Erythroblast (primary cell): Measurements from ENCODE around the gene TUFT1.
"Not testable (repeated sequence)": the region's sequence is repeated elsewhere in the genome, so short reads cannot be mapped to it uniquely, and the experiment has no call there.

Source experiments
- GATA1 ChIP-seq: IDR thresholded peaks from 2 replicates; pipeline ENCODE4 v1.6.1; 2011; ENCODE audit warnings: low read depth, mild to moderate bottlenecking, control low read depth, low read length, moderate library complexity
- POLR2A ChIP-seq: IDR thresholded peaks from 2 replicates; pipeline ENCODE4 v1.6.1; 2011; ENCODE audit warnings: mild to moderate bottlenecking, low read length

DNA sequence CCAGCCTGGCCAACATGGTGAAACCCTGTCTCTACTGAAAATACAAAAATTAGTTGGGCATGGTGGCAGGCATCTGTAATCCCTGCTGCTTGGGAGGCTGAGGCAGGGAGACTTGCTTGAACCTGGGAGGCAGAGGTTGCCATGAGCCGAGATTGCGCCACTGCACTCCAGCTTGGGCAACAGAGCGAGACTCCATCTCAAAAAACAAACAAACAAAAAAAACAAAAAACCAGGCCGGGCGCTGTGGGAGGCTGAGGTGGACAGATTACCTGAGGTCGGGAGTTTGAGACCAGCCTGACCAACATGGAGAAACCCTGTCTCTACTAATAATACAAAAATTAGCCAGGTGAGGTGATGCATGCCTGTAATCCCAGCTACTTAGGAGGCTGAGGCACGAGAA lies 17.7 kb upstream of the TUFT1 start:
- TF ChIP-seq POLR2A, GATA1: not testable (repeated sequence)
